Lower leg skin (tissue), 4 donors: Measurements from ENCODE around the gene HOXC10. TPM values are rescaled to one million over a fixed set of nuclear protein-coding genes. Genes with fewer than 3 reads are reported as not detected.
A peak's percentile ranks its signal among the peaks of the same experiment; 100 is the strongest.

Experiments used
- DNase-seq, 2 donors: peaks; one replicate each; pipeline ENCODE4 v3.0.0-alpha.2; 2019; ENCODE audit warnings: low spot score in 2 of 2
- H3K4me3 ChIP-seq: fragments of 200-600 bp; sonication (generic); 2 replicates; pipeline ENCODE4 v1.5.1; 2017; ENCODE audit warnings: mild to moderate bottlenecking, low read depth; ENCODE audit not compliant: poor library complexity, severe bottlenecking
- CTCF ChIP-seq, 3 donors: fragments of 450-650 bp; IDR thresholded peaks; one replicate each; pipeline ENCODE4 v1.5.1; 2016; ENCODE audit warnings: antibody characterized with exemption in 3 of 3, mild to moderate bottlenecking in 3 of 3, moderate library complexity in 2 of 3
- POLR2A ChIP-seq, 2 donors: fragments of 450-650 bp; IDR thresholded peaks; one replicate each; pipeline ENCODE4 v1.6.1; 2016 to 2017; ENCODE audit warnings: antibody characterized with exemption in 2 of 2, mild to moderate bottlenecking in 1 of 2, moderate library complexity in 1 of 2
- WGBS, 2 donors: methylation state at CpG; one replicate each; pipeline ENCODE4 v1.1.5; 2018; 5-methylcytosine and 5-hydroxymethylcytosine counted together
- intact Hi-C: fragments of 100-400 bp; cut with DNase I; formaldehyde crosslinking; loops from one replicate; pipeline ENCODE4 v1.15.0; 2023; ENCODE audit warnings: low total_unique reads
- total RNA-seq, 4 donors: library from RNA; depleted of rRNA; stranded (reverse); fragments of >200 nt; gene quantifications; one replicate each; pipeline ENCODE4 v1.1.0, GENCODE V29; 2016

HOXC10 gene
- total RNA-seq, 4 donors from 2014 or later = 14.2 to 35.9 (median 23.4) TPM

DNA sequence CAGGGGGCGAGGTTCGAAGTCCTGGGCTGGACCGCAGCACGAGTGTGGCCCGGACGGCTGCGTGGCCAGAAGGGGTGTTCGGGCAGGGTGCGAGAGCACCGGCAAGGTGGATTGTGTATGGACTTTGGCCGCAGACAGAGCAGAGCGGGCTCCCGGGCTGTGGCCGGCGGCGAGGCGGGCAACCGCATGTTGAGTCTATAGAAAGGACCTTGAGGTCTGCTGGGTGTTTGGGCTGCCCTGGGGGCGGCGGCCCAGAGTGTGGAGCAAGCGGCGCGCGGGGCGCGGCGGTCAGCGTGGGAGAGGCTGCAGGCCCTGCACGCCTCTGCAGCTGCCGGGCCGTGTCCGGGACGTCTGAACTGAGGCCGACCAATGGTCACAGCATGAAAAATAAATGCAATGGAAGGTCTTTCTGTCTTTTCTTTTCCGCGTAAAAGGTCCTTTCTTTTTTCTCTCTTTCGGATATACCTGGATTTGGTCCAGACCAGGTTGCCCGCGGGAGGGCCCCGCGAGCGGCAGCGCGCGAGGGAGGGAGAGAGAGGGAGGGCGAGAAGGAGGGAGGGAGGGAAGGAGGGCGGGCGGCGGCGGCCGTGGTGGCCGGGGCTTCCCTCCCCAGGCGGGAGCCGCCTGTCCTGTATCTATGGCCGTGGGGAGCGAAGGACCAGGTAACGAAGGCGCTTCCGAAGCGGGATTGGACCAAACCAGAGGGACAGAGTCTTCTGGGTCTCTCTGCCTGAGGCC, 9.5 kb downstream of the HOXC10 start:
- intact Hi-C loops = no loop called here
- no peak overlapping the region for H3K4me3 ChIP-seq
- no peak for TF ChIP-seq POLR2A (IDR thresholded peaks at IDR 0.05)
- no peak for TF ChIP-seq CTCF (IDR thresholded peaks at IDR 0.05)
- 5% methylated on average over 53 to 60 of the region's 60 CpGs for WGBS, 2 donors
- DNase-seq = no peak

- H3K4me3 ChIP-seq = peak overlapping the region; percentile 42
- TF ChIP-seq POLR2A (IDR thresholded peaks at IDR 0.05) (no peak), CTCF (IDR thresholded peaks at IDR 0.05) (no peak)
- no peak for DNase-seq
- WGBS, 2 donors = 3 to 8% methylated on average over 17 of the region's 17 CpGs
- intact Hi-C loops = no loop called here
These were observed 10.0 kb downstream of the HOXC10 start for GRCh38 chr12:53995002-53995377.

DNA sequence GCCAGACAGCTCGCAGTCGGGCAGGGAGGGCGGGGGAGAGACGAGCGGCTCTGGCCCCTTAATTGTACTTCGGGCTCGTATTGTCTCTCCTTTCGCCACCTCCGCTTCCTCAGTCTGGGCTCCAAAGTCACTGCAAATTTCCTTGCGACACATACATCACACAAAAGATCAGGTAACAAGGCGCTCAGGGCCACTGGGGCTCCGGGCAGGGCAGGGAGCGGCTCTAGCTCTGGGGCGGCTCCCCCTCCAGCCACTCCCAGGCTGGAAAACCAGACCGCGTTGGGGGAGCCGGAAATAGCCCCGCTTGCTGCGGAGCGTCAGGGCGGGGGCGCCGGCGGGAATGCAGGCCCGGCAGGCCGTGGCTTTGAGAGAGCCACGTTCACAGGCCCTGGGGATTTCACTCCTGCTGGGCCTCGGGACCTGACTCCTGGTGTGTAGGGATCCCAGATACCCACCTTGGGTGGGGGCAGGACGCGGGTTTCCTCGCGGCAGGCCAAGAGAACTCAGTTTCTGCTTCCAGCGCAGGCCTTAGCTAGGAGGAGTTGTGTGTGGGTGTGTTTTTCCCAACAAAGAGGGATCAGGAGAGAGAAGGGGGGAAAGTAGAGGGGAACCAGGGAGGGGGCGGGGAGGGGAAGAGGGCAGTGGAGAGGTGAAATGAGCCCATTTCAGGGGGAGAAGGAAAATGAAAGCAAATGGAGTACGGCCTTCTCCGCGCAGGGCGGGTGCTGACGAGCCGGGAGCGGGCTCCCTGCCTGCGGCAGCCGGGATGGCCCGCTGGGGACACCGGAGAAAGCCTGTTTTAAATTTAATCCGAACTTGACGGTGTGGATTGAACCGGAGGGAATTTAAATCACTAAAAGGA, 10.7 kb downstream of the HOXC10 start:
- 1 to 3% methylated on average over 43 to 45 of the region's 48 CpGs for WGBS, 2 donors
- peak in 1 of 2 donors; percentile 95 for DNase-seq

DNA sequence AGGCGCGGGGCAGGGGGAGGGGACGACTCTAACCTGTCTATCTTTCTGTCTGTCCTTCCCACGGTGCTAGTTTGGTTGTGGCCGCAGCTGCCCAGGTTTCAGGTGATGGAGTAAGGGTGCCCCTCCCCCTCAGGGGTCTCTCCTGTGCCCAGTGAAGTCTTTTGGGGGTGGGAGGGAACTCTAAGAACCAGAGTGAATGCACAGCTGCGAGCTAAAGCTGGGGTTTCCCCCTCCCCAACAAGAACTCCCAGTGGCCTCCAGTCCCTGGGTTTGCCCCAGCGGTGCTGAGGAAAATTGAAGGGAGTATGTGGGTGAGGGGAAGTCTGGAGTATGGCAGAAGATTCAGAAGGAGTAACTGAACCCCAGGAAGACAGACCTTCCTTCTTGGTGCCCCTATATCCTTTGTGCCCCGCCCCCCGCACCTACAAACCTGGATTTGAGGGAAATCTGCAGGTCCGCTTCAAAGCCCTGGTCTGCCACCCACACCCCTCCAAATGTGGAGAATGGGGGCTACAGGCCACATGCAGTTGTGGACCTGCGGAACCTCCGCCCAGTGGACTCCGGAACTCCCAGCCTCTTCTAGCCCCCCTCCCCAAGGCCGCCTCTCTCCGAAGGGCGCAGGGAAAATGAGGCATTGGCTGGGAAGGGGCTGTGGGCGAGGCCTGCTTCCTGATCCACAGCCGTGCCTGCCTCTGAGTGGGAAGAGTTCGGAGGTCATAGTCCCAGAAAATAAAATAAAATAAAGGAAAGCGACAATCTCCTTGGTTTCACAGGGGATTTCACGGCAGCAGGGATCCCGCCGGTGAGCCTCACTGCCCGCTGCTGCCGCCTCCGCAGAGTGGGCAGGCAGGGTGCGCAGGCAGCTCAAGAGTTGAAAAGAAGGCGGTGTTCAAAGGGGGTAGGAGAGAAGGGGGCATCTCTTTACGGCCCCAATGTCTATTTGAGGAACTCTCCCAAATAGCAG, 11.6 kb downstream of the HOXC10 start:
- TF ChIP-seq CTCF (IDR thresholded peaks at IDR 0.05) = no peak
- no peak for TF ChIP-seq POLR2A (IDR thresholded peaks at IDR 0.05)
- DNase-seq = no peak
- WGBS, 2 donors = 17 to 26% methylated on average over 29 of the region's 29 CpGs
- H3K4me3 ChIP-seq = peak overlapping the region; percentile 42
- intact Hi-C loops = no loop called here

More for the DNA sequence above, 10.7 kb downstream of the HOXC10 start:
- peak overlapping the region; percentile 42 for H3K4me3 ChIP-seq
- intact Hi-C loops = no loop called here
- peak in 1 of 2 donors; percentile 11 for TF ChIP-seq POLR2A (IDR thresholded peaks at IDR 0.05)
- no peak for TF ChIP-seq CTCF (IDR thresholded peaks at IDR 0.05)
